ENCODE measurements around the gene KRTAP2-1. TPM values are rescaled to one million over a fixed set of nuclear protein-coding genes. Genes with fewer than 3 reads are reported as not detected.
"Not testable (repeated sequence)": the region's sequence is repeated elsewhere in the genome, so short reads cannot be mapped to it uniquely, and the experiment has no call there.

The KRTAP2-1 gene
- total and polyA plus RNA-seq, 2 experiments from 2014 or later = not detected

GRCh38 chr17:41042953-41043352 lies 4.2 kb downstream of the KRTAP2-1 start (continued):
- TF ChIP-seq REST (IDR thresholded peaks at IDR 0.05; ENCODE audit: unreplicated experiment) = no peak
- TF ChIP-seq CTCF (conservative IDR thresholded peaks at IDR 0.05; ENCODE audit: low read depth in 2 of 2) = no peak
- TF ChIP-seq EZH2 (IDR thresholded peaks at IDR 0.05; ENCODE audit: low read depth, unreplicated experiment) = no peak

- H3K27ac Mint-ChIP-seq, ATAC-seq: not testable (repeated sequence)
Measured at GRCh38 chr17:41040783-41041571, 6.1 kb downstream of the KRTAP2-1 start, which contains the start of gene KRTAP1-1. TSS of gene KRTAP1-1 (minus strand) at chr17:41041450. CDS start at chr17:41041397, 53 bp downstream.

DNA sequence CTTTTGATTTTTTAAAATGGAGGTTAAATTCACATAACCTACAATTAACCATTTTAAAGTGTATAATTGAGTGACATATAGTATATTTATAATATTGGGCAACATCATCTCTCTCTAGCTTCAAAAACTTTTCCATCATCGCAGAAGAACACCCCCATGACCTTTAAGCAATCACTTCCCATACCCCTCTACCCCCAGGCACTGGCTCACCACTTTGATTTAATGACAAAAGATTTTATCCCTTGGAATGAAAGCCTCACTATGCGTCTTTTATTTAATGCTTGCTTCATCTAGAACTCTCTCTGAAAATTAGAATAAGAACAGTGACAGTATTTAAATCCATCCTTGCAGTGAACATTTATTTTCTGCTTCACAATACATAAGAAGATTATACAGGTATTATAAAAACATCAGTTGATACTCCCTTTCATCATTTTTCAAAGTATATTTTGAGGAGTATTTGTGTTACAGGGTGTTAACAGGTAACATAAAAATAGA lies 9.2 kb downstream of the KRTAP2-1 start:
- Histone ChIP-seq H3F3A (replicated peaks; ENCODE audit: low read depth) (no peaks in the 10 kb centered on the region), H3K27ac (ENCODE audit: low read depth) (no peak overlapping the region), H2AFZ (no peak overlapping the region), H3K79me2 (replicated peaks; ENCODE audit: insufficient read depth) (no peaks in the 10 kb centered on the region), H3K4me1 (ENCODE audit: insufficient read depth) (peaks cover 25% of the 10 kb centered on the region), H3K27me3 (ENCODE audit: insufficient read depth) (no peaks in the 10 kb centered on the region), H3K4me3 (no peak overlapping the region), H4K20me1 (replicated peaks; ENCODE audit: insufficient read depth) (no peaks in the 10 kb centered on the region), H3K36me3 (ENCODE audit: insufficient read depth) (no peaks in the 10 kb centered on the region), H3K4me2 (peak overlapping the region; percentile 13), H3K9me2 (ENCODE audit: insufficient read depth) (no peaks in the 10 kb centered on the region)
- ATAC-seq (peak; percentile 57), DNase-seq (ENCODE audit: low spot score) (peak; percentile 41)
- H3K4me1 Mint-ChIP-seq = peaks cover 25% of the 10 kb centered on the region
- TF ChIP-seq CREB1 (CRISPR knock-in tag; IDR thresholded peaks at IDR 0.05; ENCODE audit: low read depth) (no peak), ZNF114 (CRISPR knock-in tag; IDR thresholded peaks at IDR 0.05) (no peak), EZH2phosphoT487 (IDR thresholded peaks at IDR 0.05; ENCODE audit: unreplicated experiment) (no peak), ZNF331 (CRISPR knock-in tag; IDR thresholded peaks at IDR 0.05; ENCODE audit: low read depth) (no peak), CTCF (conservative IDR thresholded peaks at IDR 0.05; ENCODE audit: low read depth in 2 of 2) (no peak), JUNB (IDR thresholded peaks at IDR 0.05; ENCODE audit: unreplicated experiment) (no peak)
- no peaks in the 10 kb centered on the region for H3K36me3 Mint-ChIP-seq (ENCODE audit: low read depth)
- H3K9me3 Mint-ChIP-seq = no peaks in the 10 kb centered on the region
- no peak overlapping the region for H3K4me3 Mint-ChIP-seq
- peaks cover 2% of the 10 kb centered on the region for H3K27me3 Mint-ChIP-seq (ENCODE audit: insufficient read depth, low read depth, poor library complexity)
- H3K27ac Mint-ChIP-seq = 0 out of 2 replicates have a peak overlapping the region, but pooled peaks have one; percentile 36

More at GRCh38 chr17:41040783-41041571, 6.1 kb downstream of the KRTAP2-1 start, which contains the start of gene KRTAP1-1:
- H3K9me2 ChIP-seq (ENCODE audit: insufficient read depth); H3K27me3 ChIP-seq (ENCODE audit: insufficient read depth); H3K36me3 ChIP-seq (ENCODE audit: insufficient read depth); DNase-seq (ENCODE audit: low spot score); H3K27me3 Mint-ChIP-seq (ENCODE audit: insufficient read depth, low read depth, poor library complexity); H3K4me3 Mint-ChIP-seq; H4K20me1 ChIP-seq (replicated peaks; ENCODE audit: insufficient read depth); H3K4me3 ChIP-seq; H3K4me2 ChIP-seq; H3K9me3 Mint-ChIP-seq; H3K79me2 ChIP-seq (replicated peaks; ENCODE audit: insufficient read depth); H3K27ac ChIP-seq (ENCODE audit: low read depth); H3K36me3 Mint-ChIP-seq (ENCODE audit: low read depth); H3F3A ChIP-seq (replicated peaks; ENCODE audit: low read depth); H2AFZ ChIP-seq: not testable (repeated sequence)
- H3K4me1 ChIP-seq (ENCODE audit: insufficient read depth) = peaks cover 25% of the 10 kb centered on the region
- peaks cover 25% of the 10 kb centered on the region for H3K4me1 Mint-ChIP-seq

- not testable (repeated sequence) for H3K27me3 Mint-ChIP-seq (ENCODE audit: insufficient read depth, low read depth, poor library complexity); H3K36me3 ChIP-seq (ENCODE audit: insufficient read depth); H4K20me1 ChIP-seq (replicated peaks; ENCODE audit: insufficient read depth); H3K9me2 ChIP-seq (ENCODE audit: insufficient read depth); H3K9me3 Mint-ChIP-seq; H3K36me3 Mint-ChIP-seq (ENCODE audit: low read depth); H3K4me2 ChIP-seq; H3K27ac ChIP-seq (ENCODE audit: low read depth); DNase-seq (ENCODE audit: low spot score); H2AFZ ChIP-seq; H3K4me3 Mint-ChIP-seq; H3K27me3 ChIP-seq (ENCODE audit: insufficient read depth); H3K27ac Mint-ChIP-seq; ATAC-seq; H3F3A ChIP-seq (replicated peaks; ENCODE audit: low read depth); H3K4me3 ChIP-seq; H3K79me2 ChIP-seq (replicated peaks; ENCODE audit: insufficient read depth)
- peaks cover 23% of the 10 kb centered on the region for H3K4me1 ChIP-seq (ENCODE audit: insufficient read depth)
- peaks cover 19% of the 10 kb centered on the region for H3K4me1 Mint-ChIP-seq
Measured at GRCh38 chr17:41034346-41034935, 12.7 kb downstream of the KRTAP2-1 start, which contains the start of gene KRTAP1-3. TSS of gene KRTAP1-3 (minus strand) at chr17:41034874. CDS start at chr17:41034821, 53 bp downstream.

All from GM23338 (cell line).